ENCODE data around the gene HBQ1. TPM values are rescaled to one million over a fixed set of nuclear protein-coding genes. Genes with fewer than 3 reads are reported as not detected.
A peak's percentile ranks its signal among the peaks of the same experiment; 100 is the strongest.

HBQ1 gene
- total RNA-seq, 1 donor from 2014 or later = not detected

GRCh38 chr16:140175-140857 is 39.9 kb upstream of the HBQ1 start:
- Mint-ChIP-seq H3K27me3 (ENCODE audit: unreplicated experiment) (peaks cover 7% of the 10 kb centered on the region), H3K4me3 (ENCODE audit: unreplicated experiment) (peak overlapping the region; percentile 69), H3K36me3 (ENCODE audit: unreplicated experiment) (peaks cover 2% of the 10 kb centered on the region), H3K9me3 (ENCODE audit: unreplicated experiment) (no peaks in the 10 kb centered on the region), H3K4me1 (ENCODE audit: unreplicated experiment) (peaks cover 26% of the 10 kb centered on the region), H3K27ac (ENCODE audit: unreplicated experiment) (no peak overlapping the region)
- no peak for TF ChIP-seq CTCF (IDR thresholded peaks at IDR 0.05)
- no peak for DNase-seq (ENCODE audit: extremely low spot score, unreplicated experiment)

GRCh38 chr16:142405-142967 is 37.8 kb upstream of the HBQ1 start:
- TF ChIP-seq CTCF (IDR thresholded peaks at IDR 0.05) = no peak
- Mint-ChIP-seq H3K4me1 (ENCODE audit: unreplicated experiment) (peaks cover 12% of the 10 kb centered on the region), H3K36me3 (ENCODE audit: unreplicated experiment) (no peaks in the 10 kb centered on the region), H3K27me3 (ENCODE audit: unreplicated experiment) (peaks cover 7% of the 10 kb centered on the region), H3K4me3 (ENCODE audit: unreplicated experiment) (no peak overlapping the region), H3K9me3 (ENCODE audit: unreplicated experiment) (no peaks in the 10 kb centered on the region), H3K27ac (ENCODE audit: unreplicated experiment) (no peak overlapping the region)
- DNase-seq (ENCODE audit: extremely low spot score, unreplicated experiment) = no peak

GRCh38 chr16:143047-143446 is 37.2 kb upstream of the HBQ1 start:
- Mint-ChIP-seq H3K36me3 (ENCODE audit: unreplicated experiment) (no peaks in the 10 kb centered on the region), H3K4me1 (ENCODE audit: unreplicated experiment) (peaks cover 7% of the 10 kb centered on the region), H3K4me3 (ENCODE audit: unreplicated experiment) (no peak overlapping the region), H3K27me3 (ENCODE audit: unreplicated experiment) (peaks cover 7% of the 10 kb centered on the region), H3K27ac (ENCODE audit: unreplicated experiment) (no peak overlapping the region), H3K9me3 (ENCODE audit: unreplicated experiment) (no peaks in the 10 kb centered on the region)
- no peak for TF ChIP-seq CTCF (IDR thresholded peaks at IDR 0.05)
- no peak for DNase-seq (ENCODE audit: extremely low spot score, unreplicated experiment)

GRCh38 chr16:143456-143855 is 36.8 kb upstream of the HBQ1 start:
- Mint-ChIP-seq H3K36me3 (ENCODE audit: unreplicated experiment) (no peaks in the 10 kb centered on the region), H3K27ac (ENCODE audit: unreplicated experiment) (no peak overlapping the region), H3K4me1 (ENCODE audit: unreplicated experiment) (peaks cover 10% of the 10 kb centered on the region), H3K4me3 (ENCODE audit: unreplicated experiment) (no peak overlapping the region), H3K9me3 (ENCODE audit: unreplicated experiment) (no peaks in the 10 kb centered on the region), H3K27me3 (ENCODE audit: unreplicated experiment) (peaks cover 7% of the 10 kb centered on the region)
- DNase-seq (ENCODE audit: extremely low spot score, unreplicated experiment) = no peak
- no peak for TF ChIP-seq CTCF (IDR thresholded peaks at IDR 0.05)

GRCh38 chr16:144797-145252 is 35.4 kb upstream of the HBQ1 start:
- Mint-ChIP-seq H3K4me1 (ENCODE audit: unreplicated experiment) (peaks cover 16% of the 10 kb centered on the region), H3K27ac (ENCODE audit: unreplicated experiment) (no peak overlapping the region), H3K27me3 (ENCODE audit: unreplicated experiment) (peaks cover 7% of the 10 kb centered on the region), H3K9me3 (ENCODE audit: unreplicated experiment) (no peaks in the 10 kb centered on the region), H3K4me3 (ENCODE audit: unreplicated experiment) (no peak overlapping the region), H3K36me3 (ENCODE audit: unreplicated experiment) (no peaks in the 10 kb centered on the region)
- no peak for TF ChIP-seq CTCF (IDR thresholded peaks at IDR 0.05)
- DNase-seq (ENCODE audit: extremely low spot score, unreplicated experiment) = no peak
